Activated CD8-positive, alpha-beta memory T cell treated with anti-CD3 and anti-CD28 coated beads, Interleukin-2, amount 50 U/mL, for 1 hour (primary cell): Measurements from ENCODE around the gene OSBPL2.

Experiments
- DNase-seq: peaks from one replicate; pipeline ENCODE4 v3.0.0-alpha.2; 2020; ENCODE audit errors: extremely low read depth

Gene OSBPL2

DNA sequence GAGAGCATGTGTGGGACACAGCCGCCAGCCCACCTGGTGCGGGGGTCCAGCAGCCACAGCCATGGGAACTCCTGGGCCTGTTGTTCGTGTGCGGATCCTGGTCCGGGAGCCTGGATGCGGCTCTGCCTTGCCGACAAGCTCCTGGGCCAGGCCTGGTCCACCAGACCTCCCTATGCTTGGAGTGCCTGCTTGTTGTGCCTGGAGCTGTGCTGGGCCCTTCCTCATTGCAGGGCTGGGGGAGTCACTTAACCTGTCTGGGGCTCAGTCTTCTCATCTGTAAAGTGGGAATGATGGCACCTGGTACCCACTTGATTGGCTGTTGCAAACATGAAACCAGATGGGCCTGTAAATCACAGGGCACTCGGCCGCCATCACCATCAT is 2.6 kb upstream of the OSBPL2 start:
- no peak for DNase-seq

DNA sequence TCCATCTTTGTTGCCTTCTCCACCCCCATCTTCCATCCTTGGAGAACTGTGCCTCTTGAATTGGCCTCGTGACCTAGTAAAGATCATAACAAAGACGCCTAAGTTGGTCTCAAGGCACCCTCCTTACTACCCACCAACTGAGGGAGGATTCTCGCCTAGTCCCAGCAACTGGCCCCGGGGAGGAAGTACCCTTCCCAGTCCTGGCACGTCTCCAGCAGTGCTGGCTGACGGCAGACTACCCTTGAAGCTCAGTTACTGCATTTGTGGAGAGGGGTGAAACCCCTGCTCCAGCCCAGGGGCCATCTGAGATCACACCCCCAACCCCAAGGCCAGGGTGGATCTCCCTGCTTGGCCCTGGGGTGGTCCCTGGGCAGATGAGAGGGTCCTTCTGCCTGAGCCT is 2.1 kb upstream of the OSBPL2 start:
- no peak for DNase-seq

DNA sequence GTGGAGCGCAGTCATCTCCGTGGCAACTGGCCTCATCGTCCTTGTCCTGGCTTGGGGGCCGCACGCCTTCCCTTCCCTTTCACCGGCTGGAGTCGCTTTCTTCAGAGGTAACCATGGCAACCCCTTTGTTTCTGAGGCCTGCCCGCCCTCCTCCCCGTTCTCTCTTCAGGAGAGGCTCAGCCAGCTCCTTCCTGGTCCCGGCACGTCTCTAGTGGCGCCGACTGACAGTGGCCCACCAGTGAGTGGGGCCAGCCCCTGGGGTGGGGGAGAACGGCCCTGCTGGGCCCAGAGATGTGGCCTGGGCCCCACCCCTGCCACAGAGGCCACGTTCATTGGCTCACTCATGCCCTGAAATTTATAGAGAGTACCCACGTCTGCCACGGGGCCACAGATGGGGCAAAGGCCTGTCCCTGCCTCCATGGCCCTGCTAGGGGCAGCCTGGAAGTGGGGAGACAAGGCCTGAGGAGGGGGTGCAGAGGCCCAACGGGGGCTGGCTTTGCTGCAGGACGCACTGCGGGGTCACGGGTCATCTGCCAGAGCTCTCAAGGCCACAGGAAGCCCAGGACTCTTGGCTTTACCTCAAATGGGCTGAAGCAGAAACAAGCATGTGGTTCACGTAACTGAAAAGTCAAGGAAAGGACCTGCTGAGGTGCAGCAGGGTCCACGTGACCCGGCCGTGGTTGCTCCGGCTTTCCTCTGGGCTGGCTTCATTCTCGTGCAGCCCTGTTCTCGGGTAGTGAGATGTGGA is 1.4 kb upstream of the OSBPL2 start:
- DNase-seq: no peak

DNA sequence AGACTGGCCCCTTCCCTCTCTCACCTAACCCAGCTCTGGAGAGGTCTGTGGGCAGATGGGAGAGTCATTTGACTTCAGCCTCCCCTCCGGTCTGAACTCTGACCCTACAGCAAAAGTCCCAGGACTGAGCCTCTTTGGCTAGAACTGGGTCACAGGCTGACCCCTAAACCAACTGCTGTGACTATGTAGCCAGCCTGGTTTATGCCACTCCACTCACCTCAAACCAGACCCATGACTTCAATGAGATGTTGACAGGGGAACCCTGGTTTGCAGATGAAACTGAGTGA is 864 bp upstream of the OSBPL2 start:
- no peak for DNase-seq

DNA sequence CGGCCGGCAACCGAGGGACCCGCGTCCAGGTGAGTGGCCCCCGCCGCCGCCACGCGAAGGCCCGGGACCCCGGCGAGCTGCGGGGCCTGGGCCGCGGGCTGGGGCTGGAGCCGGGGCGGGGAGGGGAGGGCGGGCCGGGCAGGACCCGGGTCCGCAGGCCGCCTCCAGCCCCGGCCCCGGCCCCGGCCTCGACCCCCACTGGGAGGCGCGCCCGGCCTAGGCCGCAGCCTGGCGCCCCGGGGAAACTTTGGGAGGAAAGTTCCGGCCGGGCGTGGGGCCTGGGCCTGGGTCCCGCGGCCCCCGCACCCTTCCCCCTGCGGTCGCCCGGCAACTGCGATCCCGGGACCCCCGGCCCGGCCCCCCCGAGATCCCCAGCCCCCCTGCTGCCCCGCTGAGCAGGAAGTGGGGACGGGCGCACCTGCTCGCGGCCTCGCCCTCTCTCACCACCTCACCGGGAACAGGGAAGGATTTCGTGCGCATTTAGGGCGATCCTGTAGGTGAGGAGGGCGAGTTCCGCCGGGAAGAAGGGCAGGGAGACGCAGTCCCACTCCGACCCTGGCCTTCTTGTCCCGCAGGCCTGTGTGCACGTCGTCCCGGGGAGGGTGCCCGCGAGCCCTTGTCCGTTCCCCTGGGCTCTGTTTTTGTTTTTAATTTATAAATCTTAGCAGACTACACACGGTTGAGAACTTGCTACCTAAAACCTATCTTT is 402 bp downstream of the OSBPL2 start:
- no peak for DNase-seq

DNA sequence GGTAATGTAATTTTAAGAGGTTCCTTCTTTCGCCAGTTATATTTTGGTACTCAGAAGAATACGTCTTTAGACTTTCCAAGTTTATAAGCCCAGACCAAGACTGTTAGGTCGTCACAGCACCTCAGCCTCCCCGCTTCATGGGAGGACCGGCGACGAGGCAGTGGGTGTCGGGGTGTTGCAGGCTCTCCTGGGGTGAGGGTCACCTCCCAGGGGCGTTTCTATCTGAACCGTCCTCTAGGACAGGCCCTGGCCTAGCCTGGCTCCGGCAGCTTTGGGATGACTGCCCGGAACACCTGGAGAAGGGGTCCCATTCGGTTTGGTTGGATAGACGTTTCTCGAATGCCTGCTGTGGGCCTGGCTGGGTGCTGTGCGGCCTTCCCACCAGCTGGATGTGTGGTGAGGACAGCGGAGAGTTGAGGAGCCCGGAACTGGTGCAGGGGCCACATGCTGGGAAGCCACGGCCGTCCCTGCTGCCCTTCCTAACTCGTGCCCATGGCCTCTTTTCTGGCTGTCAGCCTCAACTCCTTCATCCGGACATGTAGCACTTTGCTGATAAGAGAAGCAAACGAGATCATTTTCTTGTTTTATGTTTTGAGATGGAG is 1.1 kb downstream of the OSBPL2 start:
- no peak for DNase-seq

DNA sequence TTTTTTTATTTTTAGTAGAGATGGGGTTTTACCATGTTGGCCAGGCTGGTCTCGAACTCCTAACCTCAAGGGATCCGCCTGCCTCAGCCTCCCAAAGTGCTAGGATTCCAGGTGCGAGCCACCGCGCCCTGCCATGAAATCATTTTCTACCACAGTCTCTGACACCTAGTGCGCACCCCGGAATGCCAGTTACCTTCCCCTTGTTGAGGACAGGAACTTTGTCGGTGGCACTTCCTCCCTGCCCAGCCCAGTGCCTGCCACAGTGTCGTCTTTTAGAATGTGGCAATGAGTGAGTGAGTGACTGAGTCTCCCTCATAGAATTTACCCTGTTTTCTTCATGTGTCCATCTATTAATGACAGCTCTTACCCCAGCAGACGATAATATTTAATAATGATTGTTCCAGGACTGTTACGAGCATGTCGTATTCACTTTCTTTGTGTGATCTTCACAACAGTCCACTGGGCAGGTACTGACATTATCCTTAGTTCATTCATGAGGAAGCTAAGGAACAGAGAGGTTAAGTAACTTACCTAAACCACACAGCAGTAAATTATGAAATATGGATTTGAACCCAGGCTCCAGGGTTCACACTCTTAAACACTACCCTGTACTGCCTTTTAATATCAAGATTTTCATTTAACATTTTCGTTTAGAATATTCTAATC is 1.8 kb downstream of the OSBPL2 start:
- DNase-seq: no peak

DNA sequence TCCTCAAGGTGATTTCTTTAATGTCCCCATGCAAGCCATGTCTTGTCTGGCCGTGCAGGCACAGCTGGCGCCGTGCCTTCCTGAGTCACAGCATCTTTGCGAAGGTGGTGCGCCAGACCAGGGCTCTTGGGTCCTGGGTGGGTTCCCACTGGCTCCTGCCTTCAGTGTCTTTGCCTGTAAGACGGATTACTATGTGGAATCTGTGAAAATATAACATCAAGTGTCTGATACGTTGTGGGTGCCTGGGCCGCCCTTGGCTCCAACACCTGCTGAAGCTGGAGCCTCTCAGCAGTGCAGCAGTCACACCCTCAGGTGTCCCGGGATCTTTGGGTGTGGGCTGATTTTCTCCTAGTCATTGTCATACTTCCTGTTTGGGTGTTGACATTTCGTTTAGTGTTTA is 3.2 kb downstream of the OSBPL2 start:
- no peak for DNase-seq

DNA sequence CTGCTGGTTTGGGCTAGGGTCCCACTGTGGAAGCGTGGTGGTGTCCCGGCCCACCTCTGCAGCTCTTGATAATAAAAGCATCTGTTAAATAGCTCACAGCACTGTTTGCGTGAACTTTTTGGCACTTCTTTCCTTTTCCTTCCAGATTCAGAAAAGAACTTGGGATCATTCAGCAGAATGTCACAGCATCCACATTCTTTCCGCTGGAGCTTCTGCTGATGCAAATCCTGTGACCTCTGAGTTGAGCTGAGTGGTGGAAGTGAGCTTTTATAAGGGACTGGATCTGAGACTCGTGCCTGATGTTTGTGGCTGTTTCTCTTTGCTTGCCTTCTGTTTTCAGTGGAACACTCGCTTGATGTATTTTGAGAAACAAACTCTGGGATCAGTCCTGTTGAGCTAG is 3.9 kb downstream of the OSBPL2 start:
- no peak for DNase-seq

DNA sequence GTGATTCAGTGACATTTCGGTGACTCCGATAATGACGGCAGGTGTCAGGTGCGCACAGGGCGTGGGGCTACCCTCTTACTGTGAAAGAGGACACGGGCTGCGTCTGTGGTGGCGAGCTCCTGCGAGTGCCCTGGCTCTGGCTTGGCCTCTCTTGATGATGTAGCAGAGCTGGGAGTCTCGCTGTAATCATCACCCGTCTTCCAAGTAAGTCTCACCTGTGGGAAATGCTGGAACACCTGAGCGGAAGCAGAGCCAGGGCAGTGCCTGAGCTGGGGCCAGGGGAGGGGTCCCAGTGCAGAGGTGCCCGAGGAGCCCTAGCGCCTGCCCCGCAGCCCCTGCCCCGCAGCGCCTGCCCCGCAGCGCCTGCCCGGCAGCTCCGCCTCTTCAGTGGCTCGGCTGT is 4.8 kb downstream of the OSBPL2 start:
- no peak for DNase-seq

DNA sequence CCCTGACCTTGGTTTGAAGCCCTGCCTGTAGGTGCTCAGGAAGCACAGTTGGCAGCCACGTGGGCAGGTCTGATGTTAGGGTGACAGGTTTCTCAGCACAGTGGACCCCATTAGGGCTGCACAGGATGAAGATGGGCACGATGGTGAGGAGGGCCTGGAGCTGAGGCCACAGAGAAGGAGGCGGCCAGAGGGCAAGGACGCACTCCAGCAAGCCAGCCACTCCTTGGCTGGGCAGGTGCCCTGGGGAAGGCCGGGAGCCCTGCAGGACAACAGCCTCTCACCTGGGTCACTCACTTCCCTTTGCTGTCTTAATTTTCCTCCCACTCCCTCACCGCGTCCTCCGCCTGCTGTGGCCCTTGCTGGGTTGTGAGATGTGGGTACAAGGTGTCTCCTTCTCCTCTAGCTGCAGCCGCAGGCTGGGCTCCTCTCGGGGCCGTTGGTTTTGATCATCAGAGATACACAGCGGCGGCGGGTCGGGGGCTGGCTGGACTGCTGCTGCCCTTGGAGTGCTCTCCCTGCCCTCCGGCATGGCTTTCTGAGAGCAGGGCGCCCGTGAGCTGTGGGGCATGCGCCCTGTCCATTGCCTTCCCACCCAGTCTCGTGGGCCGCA is 5.7 kb downstream of the OSBPL2 start:
- DNase-seq: no peak

DNA sequence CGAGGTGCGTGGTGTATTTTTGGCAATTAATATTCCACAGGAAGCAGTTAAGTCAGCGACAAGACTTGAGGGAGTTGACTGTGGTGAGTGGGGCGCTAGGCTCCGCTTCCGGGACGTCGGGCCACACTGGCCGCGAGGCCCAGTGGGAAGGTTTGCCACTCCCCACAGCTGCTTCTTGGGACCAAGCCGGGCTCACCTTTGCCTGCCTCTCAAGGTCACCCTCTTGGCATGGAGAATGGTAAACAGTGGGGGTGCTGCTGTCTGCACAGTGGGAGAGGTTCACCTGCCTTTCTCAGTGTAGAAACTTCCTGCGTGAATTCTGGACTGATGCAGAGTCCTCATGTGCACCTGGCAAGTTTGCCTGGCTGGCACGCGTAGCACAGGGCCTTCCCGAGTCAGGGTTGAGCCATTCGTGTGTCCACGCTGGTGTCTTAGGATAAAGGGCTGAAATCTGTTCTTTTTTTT is 6.4 kb downstream of the OSBPL2 start:
- DNase-seq: no peak

DNA sequence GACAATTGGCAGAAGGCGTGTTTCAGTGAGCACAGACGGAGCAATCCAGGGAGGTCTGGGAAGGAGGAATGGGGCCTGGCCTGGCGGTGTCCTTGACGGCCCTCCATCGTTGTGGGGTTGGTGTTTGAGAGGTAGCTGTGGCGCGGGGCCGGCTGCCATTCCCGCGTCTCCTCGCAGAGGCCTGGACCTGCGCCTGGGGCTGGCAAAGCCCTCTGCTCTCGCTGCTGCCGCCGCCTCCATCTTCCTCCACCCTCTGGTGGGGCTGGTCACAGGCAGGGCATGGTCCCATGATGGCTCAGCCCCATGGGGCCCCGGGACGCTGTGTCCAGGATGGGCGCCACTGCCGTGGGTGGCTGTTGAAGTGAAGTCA is 7.6 kb downstream of the OSBPL2 start:
- no peak for DNase-seq

DNA sequence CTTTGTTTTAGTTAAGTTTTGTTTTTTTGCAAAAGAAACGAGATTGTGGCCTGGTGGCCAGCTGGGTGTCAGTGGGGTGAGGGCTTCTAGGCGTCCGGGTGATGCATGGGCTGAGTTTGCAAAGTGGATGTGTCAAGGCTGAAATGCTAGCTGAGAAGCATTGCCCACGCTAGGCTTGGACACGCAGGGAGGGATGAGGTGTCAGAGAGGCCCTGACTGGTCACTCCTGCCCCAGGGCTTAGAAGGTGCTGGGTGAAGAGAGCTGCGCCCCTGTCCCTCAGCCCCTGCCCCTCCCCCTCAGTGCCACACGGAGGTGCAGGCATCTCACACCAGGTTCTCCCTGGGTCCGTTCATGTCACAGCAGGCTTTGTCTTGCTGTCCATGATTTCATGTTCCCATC is 8.1 kb downstream of the OSBPL2 start:
- DNase-seq: no peak

DNA sequence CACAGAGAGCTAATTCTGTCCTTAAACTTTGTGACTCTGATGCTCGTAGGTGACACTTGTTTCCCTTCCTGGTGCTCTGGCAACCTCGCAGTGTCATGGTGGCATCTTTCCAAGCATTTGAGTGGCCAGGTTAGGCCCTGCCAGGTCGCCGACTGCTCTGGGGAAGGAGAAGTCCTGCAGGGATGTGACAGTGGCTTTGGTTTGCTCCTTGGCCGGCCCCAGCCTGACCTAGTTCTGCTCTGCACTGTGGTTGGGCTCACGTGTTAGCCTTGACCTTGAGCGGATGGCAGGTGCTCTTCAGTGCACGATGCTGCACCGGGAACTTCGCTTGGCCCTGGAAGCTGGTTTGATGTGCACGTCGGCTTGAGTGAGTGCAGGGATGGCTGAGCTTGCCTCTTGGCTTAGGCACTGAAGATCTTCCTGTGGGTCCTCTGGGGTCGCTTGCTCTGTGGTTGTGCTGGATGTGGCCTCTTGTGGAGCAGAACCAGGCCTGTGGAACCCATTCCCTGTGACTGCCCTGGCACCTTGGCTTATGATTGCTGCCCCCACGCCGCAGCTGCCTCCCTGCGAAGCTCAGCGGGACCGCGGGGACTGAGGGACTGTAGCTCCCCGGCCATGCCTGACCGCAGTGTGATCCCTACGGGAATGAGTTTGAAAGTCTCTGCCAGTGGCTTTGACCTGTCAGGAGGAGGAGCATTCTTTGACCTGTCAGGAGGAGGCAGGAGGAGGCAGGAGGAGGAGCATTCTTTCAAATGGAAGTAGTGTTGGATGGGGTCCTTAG is 8.7 kb downstream of the OSBPL2 start:
- DNase-seq: no peak

DNA sequence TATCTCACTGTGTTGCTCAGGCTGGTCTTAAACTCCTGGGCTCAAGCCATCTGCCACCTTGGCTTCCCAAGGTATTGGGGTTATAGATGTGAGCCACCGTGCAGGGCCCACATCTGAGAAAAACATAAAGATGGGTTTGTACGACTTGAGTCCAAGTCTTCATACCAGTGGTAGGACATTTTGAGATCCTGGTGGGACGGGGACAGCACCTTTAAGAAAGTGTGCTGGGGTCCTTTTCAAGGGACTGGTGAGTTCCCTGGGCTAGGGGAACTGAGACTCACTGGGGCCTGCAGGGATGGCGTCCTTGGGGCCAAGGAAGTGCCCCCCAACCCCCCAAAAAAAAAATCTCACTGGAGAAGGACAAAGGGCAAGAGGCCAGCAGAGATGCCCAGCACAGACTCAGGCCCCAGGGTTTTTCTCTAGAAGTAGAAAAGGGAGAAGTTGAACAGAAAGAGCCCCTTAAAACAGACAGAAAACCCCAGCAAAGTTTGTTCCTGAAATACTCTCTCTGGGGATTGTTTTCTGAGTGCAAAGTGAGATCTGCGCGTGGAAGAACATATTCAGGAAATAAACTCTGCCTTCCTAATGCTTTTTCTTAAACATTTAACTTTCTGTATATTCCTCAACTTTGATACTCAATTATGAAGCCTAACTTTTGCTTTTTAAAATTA is 10.7 kb downstream of the OSBPL2 start:
- no peak for DNase-seq

DNA sequence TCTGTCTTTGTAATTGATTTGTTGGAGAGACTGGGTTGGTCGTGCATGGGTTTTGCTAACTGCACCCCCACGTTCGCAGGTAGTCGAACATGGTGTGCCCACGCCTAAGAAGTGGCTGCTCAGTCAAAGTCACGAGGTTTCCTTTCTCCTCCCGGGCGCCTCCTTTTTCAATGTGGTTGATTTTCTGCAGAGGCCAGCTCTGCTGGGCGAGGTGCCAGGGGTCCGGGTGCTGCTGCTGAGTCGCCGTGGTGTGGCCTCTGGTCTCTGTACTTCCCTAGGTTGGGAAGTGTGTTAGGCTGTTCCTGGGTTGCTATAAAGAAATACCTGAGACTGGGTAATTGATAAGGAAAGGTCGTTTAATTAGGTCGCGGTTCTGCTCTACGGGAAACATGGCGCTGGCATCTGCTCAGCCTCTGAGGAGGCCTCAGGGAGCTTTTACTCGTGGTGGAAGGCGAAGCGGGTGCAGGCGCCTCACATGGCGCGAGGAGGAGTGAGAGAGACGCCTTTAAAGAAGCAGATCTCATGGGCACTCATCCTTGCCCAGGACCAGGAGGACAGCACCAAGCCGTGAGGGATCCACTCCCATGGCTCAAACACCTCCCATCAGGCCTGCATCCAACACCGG is 14.1 kb downstream of the OSBPL2 start:
- DNase-seq: no peak

DNA sequence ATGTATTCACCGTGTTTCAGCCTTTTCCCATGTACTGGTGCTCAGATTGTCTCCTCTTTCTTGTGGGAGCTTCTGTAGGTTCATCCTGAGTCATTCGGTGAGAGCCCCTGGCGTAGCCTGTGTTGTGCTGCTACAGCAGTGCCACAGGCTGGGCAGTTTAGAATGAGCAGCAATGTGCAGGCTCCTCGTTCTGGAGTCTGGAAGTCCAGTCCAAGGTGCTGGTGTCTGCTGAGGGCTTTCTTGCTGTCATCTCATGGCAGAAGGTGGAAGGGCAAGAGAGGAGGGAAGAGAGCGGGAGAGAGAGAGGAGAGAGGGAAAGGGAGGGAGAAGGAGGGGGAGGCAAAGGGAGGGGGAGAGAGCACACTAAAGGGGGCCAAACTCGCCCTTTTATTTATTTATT is 15.1 kb downstream of the OSBPL2 start:
- DNase-seq: no peak

DNA sequence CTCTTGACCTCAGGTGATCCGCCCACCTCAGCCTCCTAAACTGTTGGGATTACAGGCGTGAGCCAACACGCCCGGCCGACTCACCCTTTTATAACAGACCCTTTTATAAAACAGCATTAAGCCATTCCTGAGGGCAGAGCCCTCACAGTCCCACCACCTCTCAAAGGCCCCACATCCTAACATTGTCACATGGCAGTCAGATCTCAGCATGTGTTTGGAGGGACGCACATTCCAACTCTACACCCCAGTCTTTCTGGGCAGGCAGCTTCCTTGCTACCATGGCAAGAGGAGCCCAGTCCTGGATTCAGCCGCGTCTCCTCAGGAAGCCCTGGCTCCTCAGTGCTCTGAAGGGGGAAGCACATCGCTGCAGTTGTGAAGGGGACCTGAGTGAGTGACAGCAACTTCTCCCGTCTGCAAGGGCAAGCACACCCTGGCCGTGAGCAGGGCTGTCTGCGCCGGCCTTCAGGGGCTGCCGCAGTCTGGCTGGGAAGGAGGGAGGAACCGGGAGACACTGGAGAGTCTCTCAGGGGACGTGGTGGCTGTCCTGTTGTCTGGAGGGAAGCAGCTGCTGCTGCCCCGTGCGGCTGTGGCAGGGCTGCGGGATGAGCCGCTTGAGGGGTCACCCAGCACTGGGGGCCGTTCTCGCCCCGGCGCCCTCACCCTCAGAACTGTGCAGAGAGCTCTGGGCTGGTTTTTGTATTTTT is 15.9 kb downstream of the OSBPL2 start:
- DNase-seq: no peak

DNA sequence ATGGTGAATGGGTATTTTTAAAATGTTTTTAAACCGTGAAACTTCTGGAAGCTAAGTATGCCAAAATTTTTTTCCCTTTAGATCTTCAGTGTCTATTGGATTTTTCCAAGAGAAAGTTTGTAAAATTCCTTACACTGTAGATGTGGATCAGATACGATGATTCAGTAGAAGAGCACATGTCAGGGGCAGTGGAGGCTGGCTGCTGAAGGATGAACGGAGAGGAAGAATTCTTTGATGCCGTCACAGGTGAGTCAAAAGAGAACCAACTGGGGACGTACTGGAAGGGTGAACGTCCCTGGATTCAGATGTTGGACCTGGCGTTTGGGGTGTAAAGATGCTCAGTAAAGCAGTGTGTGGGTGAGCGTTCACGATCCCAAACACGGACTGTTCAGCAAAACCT is 17.7 kb downstream of the OSBPL2 start:
- no peak for DNase-seq
